Adrenal gland (tissue), 5 donors: ENCODE results near the gene IDI1.

ENCODE experiments used
- CTCF ChIP-seq, 6 experiments: fragments of 450-650 bp in 4 of 6; fragments of 200-600 bp in 2 of 6; sonication (generic) in 1 of 6; IDR thresholded peaks; 1 replicate in 5 of 6; 2 replicates in 1 of 6; pipeline versions ENCODE4 v1.5.1 to v1.8.0; 2016 to 2021; ENCODE audit warnings: antibody characterized with exemption in 6 of 6, mild to moderate bottlenecking in 2 of 6, moderate library complexity in 1 of 6
- POLR2A ChIP-seq, 2 donors: fragments of 450-650 bp; IDR thresholded peaks; one replicate each; pipeline ENCODE4 v1.6.1; 2017; ENCODE audit warnings: antibody characterized with exemption in 2 of 2, mild to moderate bottlenecking in 2 of 2, moderate library complexity in 1 of 2
- donor health status: DM: no; HTN: no; CAD: no.

GRCh38 chr10:1094112-1095057 is 45.5 kb upstream of the IDI1 start:
- TF ChIP-seq CTCF (IDR thresholded peaks at IDR 0.05) (no peak), POLR2A (IDR thresholded peaks at IDR 0.05) (no peak)
